ENCODE results near the gene LIPT2.

DNA sequence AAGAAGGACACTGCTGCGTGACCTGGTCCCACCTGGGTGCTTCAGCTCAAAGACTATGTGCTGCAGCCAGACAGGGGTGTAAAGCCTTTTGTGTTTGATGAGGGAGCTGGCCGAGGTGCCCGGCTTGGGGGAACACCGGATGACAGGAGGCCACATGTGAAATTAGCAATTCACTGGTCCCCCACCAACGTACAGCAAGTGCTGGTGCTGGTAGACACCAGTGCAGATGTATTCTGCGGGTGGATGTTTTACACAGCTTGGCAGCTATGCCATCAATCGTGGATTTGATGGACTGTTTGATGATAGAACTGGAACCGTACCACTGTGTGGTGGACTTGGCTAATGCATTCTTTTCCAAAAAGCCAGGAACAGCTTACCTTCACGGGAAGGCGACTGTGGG is 47.9 kb upstream of the LIPT2 start:
- TF ChIP-seq, protein P1, sequence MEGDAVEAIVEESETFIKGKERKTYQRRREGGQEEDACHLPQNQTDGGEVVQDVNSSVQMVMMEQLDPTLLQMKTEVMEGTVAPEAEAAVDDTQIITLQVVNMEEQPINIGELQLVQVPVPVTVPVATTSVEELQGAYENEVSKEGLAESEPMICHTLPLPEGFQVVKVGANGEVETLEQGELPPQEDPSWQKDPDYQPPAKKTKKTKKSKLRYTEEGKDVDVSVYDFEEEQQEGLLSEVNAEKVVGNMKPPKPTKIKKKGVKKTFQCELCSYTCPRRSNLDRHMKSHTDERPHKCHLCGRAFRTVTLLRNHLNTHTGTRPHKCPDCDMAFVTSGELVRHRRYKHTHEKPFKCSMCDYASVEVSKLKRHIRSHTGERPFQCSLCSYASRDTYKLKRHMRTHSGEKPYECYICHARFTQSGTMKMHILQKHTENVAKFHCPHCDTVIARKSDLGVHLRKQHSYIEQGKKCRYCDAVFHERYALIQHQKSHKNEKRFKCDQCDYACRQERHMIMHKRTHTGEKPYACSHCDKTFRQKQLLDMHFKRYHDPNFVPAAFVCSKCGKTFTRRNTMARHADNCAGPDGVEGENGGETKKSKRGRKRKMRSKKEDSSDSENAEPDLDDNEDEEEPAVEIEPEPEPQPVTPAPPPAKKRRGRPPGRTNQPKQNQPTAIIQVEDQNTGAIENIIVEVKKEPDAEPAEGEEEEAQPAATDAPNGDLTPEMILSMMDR (IDR thresholded peaks at IDR 0.05): no peak
- TF ChIP-seq POLR2A (IDR thresholded peaks at IDR 0.05) (no peak), EP300 (IDR thresholded peaks at IDR 0.05) (no peak)
